Dendritic cell treated with granulocyte-macrophage colony-stimulating factor and Interleukin-4, amounts not matched to agents 40 ng/mL and 50 ng/mL, for 4 days (primary cell): ENCODE data around the gene ABO.
"Not testable (repeated sequence)": the region's sequence is repeated elsewhere in the genome, so short reads cannot be mapped to it uniquely, and the experiment has no call there.

ENCODE experiments used
- H3K27ac Mint-ChIP-seq: one replicate; pipeline ENCODE4 v1.8.0; 2022; ENCODE audit warnings: mild to moderate bottlenecking, mixed read lengths
- H3K27me3 Mint-ChIP-seq: one replicate; pipeline ENCODE4 v1.8.0; 2022; ENCODE audit warnings: mild to moderate bottlenecking, mixed read lengths
- H3K36me3 Mint-ChIP-seq: one replicate; pipeline ENCODE4 v1.8.0; 2022; ENCODE audit warnings: low read depth, mixed read lengths
- H3K4me1 Mint-ChIP-seq: one replicate; pipeline ENCODE4 v1.8.0; 2022; ENCODE audit warnings: low read depth, mixed read lengths
- H3K4me3 Mint-ChIP-seq: one replicate; pipeline ENCODE4 v1.8.0; 2022; ENCODE audit warnings: mild to moderate bottlenecking, moderate library complexity, mixed read lengths
- H3K9me3 Mint-ChIP-seq: one replicate; pipeline ENCODE4 v1.8.0; 2022; ENCODE audit warnings: mixed read lengths
- intact Hi-C: fragments of 100-400 bp; cut with micrococcal nuclease; formaldehyde crosslinking; loops from one replicate; pipeline ENCODE4 v1.15.0; 2022

The ABO gene

DNA sequence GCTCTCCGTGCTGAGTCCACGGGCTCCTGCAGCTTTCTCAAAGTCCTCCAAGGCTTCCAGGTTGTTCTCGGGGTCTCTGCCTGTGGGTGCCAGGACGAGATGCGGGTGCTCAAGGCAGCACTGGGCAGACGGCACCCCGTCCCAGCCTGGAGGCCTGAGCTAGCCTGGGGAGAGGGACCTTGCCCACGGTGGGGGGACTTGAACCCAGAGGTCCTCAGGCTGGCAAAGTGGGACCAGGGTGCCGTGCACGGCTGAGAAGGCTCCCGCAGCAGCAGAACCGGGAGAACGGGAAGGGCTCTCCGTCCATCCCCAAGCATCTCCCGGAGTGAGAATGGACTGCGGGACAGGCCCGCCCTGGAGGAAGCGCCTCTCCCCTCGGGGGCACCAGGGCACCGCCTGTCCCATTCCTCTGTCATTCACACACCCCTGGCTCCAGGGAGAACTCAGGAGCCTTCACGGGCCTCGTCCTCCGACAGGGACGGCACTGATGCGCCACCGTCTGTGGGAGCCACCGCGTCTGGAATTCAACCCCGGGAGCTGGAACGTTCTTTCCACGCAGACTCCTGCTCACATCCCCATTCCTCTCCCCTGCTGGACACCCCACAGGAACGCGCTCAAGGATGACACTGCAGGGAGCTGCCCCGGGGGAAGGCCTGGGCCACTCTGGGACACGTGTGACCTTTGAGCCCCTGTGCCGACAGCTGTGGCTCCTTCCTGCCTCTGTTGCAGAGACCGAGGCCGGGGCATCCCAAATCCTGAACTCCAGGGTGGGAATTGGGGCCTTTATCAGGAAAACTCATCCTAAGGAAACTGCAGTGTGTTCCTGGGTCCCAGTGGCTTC, 49.6 kb downstream of the ABO start:
- peaks cover 13% of the 10 kb centered on the region for H3K27me3 Mint-ChIP-seq
- no peak overlapping the region for H3K27ac Mint-ChIP-seq
- H3K4me1 Mint-ChIP-seq = no peaks in the 10 kb centered on the region
- H3K36me3 Mint-ChIP-seq = no peaks in the 10 kb centered on the region
- intact Hi-C loops = no loop called here
- H3K4me3 Mint-ChIP-seq = no peak overlapping the region
- H3K9me3 Mint-ChIP-seq = no peaks in the 10 kb centered on the region

GRCh38 chr9:133224762-133225161, 50.2 kb downstream of the ABO start:
- Mint-ChIP-seq H3K36me3 (no peaks in the 10 kb centered on the region), H3K4me1 (no peaks in the 10 kb centered on the region), H3K27ac (no peak overlapping the region), H3K9me3 (no peaks in the 10 kb centered on the region), H3K27me3 (peaks cover 13% of the 10 kb centered on the region), H3K4me3 (no peak overlapping the region)
- intact Hi-C loops = no loop called here

GRCh38 chr9:133223159-133223756, 51.7 kb downstream of the ABO start:
- H3K4me1 Mint-ChIP-seq, H3K9me3 Mint-ChIP-seq, H3K4me3 Mint-ChIP-seq, H3K36me3 Mint-ChIP-seq, H3K27ac Mint-ChIP-seq, intact Hi-C loops: not testable (repeated sequence)
- peaks cover 13% of the 10 kb centered on the region for H3K27me3 Mint-ChIP-seq

- H3K4me3 Mint-ChIP-seq, H3K36me3 Mint-ChIP-seq, intact Hi-C loops, H3K27ac Mint-ChIP-seq, H3K4me1 Mint-ChIP-seq, H3K9me3 Mint-ChIP-seq: not testable (repeated sequence)
- peaks cover 21% of the 10 kb centered on the region for H3K27me3 Mint-ChIP-seq
These were observed 53.0 kb downstream of the ABO start for GRCh38 chr9:133221994-133222393.

GRCh38 chr9:133221177-133221809, 53.7 kb downstream of the ABO start:
- intact Hi-C loops = no loop called here
- no peak overlapping the region for H3K4me3 Mint-ChIP-seq
- no peak overlapping the region for H3K27ac Mint-ChIP-seq
- H3K27me3 Mint-ChIP-seq = peaks cover 24% of the 10 kb centered on the region
- H3K36me3 Mint-ChIP-seq = no peaks in the 10 kb centered on the region
- no peaks in the 10 kb centered on the region for H3K4me1 Mint-ChIP-seq
- H3K9me3 Mint-ChIP-seq = no peaks in the 10 kb centered on the region

- H3K9me3 Mint-ChIP-seq, H3K27ac Mint-ChIP-seq, intact Hi-C loops, H3K4me1 Mint-ChIP-seq, H3K4me3 Mint-ChIP-seq, H3K36me3 Mint-ChIP-seq: not testable (repeated sequence)
- peaks cover 33% of the 10 kb centered on the region for H3K27me3 Mint-ChIP-seq
These were observed 56.7 kb downstream of the ABO start for GRCh38 chr9:133218049-133218975.

GRCh38 chr9:133217333-133217988, 57.5 kb downstream of the ABO start:
- H3K27me3 Mint-ChIP-seq = peaks cover 36% of the 10 kb centered on the region
- H3K9me3 Mint-ChIP-seq, H3K4me1 Mint-ChIP-seq, H3K4me3 Mint-ChIP-seq, H3K27ac Mint-ChIP-seq, H3K36me3 Mint-ChIP-seq, intact Hi-C loops: not testable (repeated sequence)

DNA sequence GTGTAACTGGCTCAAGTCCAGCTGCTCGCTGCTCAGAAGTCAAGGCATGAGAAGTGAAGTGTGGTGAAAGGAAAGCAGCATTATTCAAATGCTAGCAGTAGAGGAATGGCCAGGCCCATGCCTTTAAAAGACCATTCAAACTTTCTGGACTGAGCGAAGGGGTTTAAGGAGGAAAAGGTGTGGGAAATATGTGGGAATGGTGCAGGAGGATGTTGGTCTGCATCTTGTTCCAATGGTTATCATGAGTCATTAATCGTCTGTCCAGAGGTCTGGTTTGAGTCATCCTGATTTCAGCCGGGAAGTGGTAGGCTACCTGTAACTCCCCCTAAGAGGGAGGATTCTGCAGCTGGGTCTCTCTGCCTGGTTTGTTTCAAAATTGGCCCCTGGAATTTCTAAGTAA, 60.7 kb downstream of the ABO start:
- H3K9me3 Mint-ChIP-seq, H3K36me3 Mint-ChIP-seq, H3K4me3 Mint-ChIP-seq, intact Hi-C loops, H3K4me1 Mint-ChIP-seq, H3K27ac Mint-ChIP-seq: not testable (repeated sequence)
- peaks cover 40% of the 10 kb centered on the region for H3K27me3 Mint-ChIP-seq

- no peaks in the 10 kb centered on the region for H3K9me3 Mint-ChIP-seq
- no peaks in the 10 kb centered on the region for H3K4me1 Mint-ChIP-seq
These were observed 64.4 kb downstream of the ABO start for GRCh38 chr9:133210609-133211008.

DNA sequence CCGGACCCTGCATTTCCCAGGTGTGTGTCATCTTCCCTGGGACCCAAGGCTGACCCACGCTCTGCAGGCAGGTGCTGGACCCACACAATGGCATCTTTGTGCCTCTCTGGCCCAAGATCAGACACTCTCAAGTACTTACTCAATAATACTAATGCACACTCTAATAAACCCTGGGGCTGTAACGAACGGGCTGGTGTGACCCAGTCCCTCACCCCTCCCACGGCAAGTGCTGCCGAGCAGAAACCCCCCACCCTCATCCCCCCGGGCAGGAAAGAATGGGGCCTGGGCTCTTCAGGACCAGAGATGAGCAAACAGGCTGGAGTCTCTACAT, 64.8 kb downstream of the ABO start:
- H3K36me3 Mint-ChIP-seq = no peaks in the 10 kb centered on the region
- H3K27ac Mint-ChIP-seq = no peak overlapping the region
- H3K4me1 Mint-ChIP-seq = no peaks in the 10 kb centered on the region
- peaks cover 23% of the 10 kb centered on the region for H3K27me3 Mint-ChIP-seq
- H3K9me3 Mint-ChIP-seq = no peaks in the 10 kb centered on the region
- H3K4me3 Mint-ChIP-seq = no peak overlapping the region
- intact Hi-C loops = no loop called here

More at GRCh38 chr9:133210609-133211008, 64.4 kb downstream of the ABO start:
- Mint-ChIP-seq H3K27me3 (peaks cover 26% of the 10 kb centered on the region), H3K36me3 (no peaks in the 10 kb centered on the region), H3K4me3 (no peak overlapping the region), H3K27ac (no peak overlapping the region)
- intact Hi-C loops = no loop called here

DNA sequence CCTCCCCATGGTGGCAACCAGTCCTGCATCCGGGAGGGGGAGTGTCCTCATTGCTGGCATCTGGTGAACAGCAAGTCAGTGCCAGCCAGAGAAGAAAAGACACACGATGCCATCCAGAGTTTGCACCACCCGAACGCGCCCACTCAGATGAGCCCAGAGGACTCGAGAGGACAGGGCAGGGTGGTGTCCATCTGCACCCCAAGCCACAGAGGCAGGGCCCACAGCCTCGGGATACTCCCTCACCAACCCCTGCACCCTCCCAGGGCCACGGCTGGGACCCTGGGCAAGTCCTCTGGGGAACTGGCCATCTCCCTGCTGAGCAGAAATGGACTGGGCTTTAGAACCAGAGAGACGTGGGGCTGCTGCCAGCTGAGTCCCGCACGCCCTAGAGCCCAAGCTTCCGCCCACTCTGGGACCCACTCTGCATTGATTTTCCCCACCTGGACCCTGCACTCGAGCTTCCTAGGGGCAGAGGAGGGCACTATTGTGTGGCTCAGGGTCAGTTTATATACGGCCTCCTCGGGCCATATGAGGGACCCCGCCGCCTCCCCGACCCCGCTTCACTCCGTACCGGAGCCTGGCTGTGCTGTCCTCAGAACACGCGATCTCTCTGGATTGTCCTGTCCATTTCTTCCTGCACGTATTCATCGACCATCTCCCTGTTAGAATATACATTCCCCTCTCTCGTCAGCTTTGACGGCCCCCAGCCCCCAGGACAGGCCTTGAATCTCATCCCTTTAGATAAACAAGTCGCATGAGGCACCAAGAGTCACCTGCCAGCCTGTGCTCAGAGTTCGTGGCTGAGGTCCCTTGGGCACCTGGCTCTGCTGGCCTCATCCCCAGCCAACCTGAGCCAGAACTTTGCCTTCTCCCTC, 65.4 kb downstream of the ABO start:
- H3K27ac Mint-ChIP-seq, H3K36me3 Mint-ChIP-seq, intact Hi-C loops, H3K4me3 Mint-ChIP-seq, H3K4me1 Mint-ChIP-seq, H3K9me3 Mint-ChIP-seq: not testable (repeated sequence)
- H3K27me3 Mint-ChIP-seq = peaks cover 20% of the 10 kb centered on the region

GRCh38 chr9:133208880-133209300, 66.1 kb downstream of the ABO start, which contains the start of gene OBP2B:
Gene OBP2B, minus strand, starts transcription at chr9:133209250. Its CDS starts 51 bp downstream, at chr9:133209199.
- H3K9me3 Mint-ChIP-seq, H3K27ac Mint-ChIP-seq, H3K36me3 Mint-ChIP-seq, H3K4me1 Mint-ChIP-seq, intact Hi-C loops, H3K4me3 Mint-ChIP-seq: not testable (repeated sequence)
- peaks cover 16% of the 10 kb centered on the region for H3K27me3 Mint-ChIP-seq
